Gastroesophageal sphincter (tissue), 4 donors: ENCODE measurements around the gene FBXL20. TPM values are rescaled to one million over a fixed set of nuclear protein-coding genes. Genes with fewer than 3 reads are reported as not detected.

Experiments
- ATAC-seq: fragments of 150-250 bp; one replicate; pipeline ENCODE4 v1.9.1; 2016; ENCODE audit warnings: mild to moderate bottlenecking, moderate library complexity
- H3K27ac ChIP-seq, 4 donors: fragments of 200-600 bp; sonication (generic) in 3 of 4; 1 replicate in 3 of 4; 2 replicates in 1 of 4; pipeline ENCODE4 v1.5.1; 2016 to 2019
- H3K27me3 ChIP-seq: fragments of 200-600 bp; sonication (generic); one replicate; pipeline ENCODE4 v1.5.1; 2019
- H3K36me3 ChIP-seq, 2 donors: fragments of 200-600 bp; sonication (generic); one replicate each; pipeline ENCODE4 v1.5.1; 2019; ENCODE audit warnings: control low read depth in 1 of 2
- H3K4me1 ChIP-seq, 3 donors: fragments of 200-600 bp; sonication (generic); 1 replicate in 2 of 3; 2 replicates in 1 of 3; pipeline ENCODE4 v1.5.1; 2016 to 2019; ENCODE audit warnings: control low read depth in 2 of 3
- H3K4me3 ChIP-seq, 2 donors: fragments of 200-600 bp; sonication (generic); one replicate each; pipeline ENCODE4 v1.5.1; 2019; ENCODE audit warnings: mild to moderate bottlenecking in 1 of 2, moderate library complexity in 1 of 2
- H3K9me3 ChIP-seq, 3 donors: fragments of 200-600 bp; sonication (generic); one replicate each; pipeline ENCODE4 v1.5.1; 2017 to 2019; ENCODE audit warnings: control low read depth in 2 of 3
- EP300 ChIP-seq: sonication (generic); formaldehyde crosslinking; IDR thresholded peaks from one replicate; pipeline ENCODE4 v1.6.1; 2017; ENCODE audit warnings: antibody characterized with exemption, mild to moderate bottlenecking
- POLR2A ChIP-seq, 2 donors: fragments of 450-650 bp; IDR thresholded peaks; one replicate each; pipeline ENCODE4 v1.6.1; 2017; ENCODE audit warnings: antibody characterized with exemption in 2 of 2, mild to moderate bottlenecking in 2 of 2, moderate library complexity in 1 of 2
- POLR2AphosphoS5 ChIP-seq: sonication (generic); formaldehyde crosslinking; IDR thresholded peaks from one replicate; pipeline ENCODE4 v1.6.1; 2017; ENCODE audit warnings: antibody characterized with exemption
- WGBS, 2 donors: methylation state at CpG; one replicate each; pipeline ENCODE4 v1.1.5; 2018; ENCODE audit warnings: low coverage in 1 of 2; 5-methylcytosine and 5-hydroxymethylcytosine counted together
- total RNA-seq, 4 donors: library from RNA; depleted of rRNA; stranded (reverse); fragments of >200 nt; gene quantifications; one replicate each; pipeline ENCODE4 v1.1.0, GENCODE V29; 2016
- TF ChIP-seq, protein P1 (sequence below), 4 experiments: fragments of 200-600 bp in 2 of 4; fragments of 450-650 bp in 2 of 4; sonication (generic) in 1 of 4; IDR thresholded peaks; one replicate each; pipeline ENCODE4 v1.5.1; 2017 to 2019; ENCODE audit warnings: antibody characterized with exemption in 4 of 4, mild to moderate bottlenecking in 2 of 4, moderate library complexity in 2 of 4

The FBXL20 gene
- total RNA-seq, 4 donors from 2014 or later = 16.8 to 25.9 (median 21.5) TPM

DNA sequence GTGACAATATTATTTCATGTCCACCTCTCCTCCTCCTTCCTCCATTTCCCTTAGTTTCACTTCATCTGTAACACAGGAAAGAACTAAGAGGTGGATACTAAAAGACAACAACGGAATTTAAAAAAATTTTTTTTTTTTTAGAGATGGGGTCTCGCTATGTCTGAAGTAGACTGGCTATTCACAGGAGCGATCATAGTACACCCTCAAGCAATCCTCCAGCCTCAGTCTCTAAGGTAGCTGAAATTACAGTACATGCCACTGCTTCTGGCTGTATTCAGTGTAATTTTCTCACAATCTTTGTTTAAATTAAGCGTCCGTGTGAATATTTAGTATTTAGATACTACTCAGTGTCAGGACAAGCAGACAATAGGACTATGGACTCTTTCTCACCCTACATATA is 35.6 kb downstream of the FBXL20 start:
- TF ChIP-seq EP300 (no peak), POLR2AphosphoS5 (no peak), POLR2A (IDR thresholded peaks at IDR 0.05) (no peak)
- TF ChIP-seq, protein P1, sequence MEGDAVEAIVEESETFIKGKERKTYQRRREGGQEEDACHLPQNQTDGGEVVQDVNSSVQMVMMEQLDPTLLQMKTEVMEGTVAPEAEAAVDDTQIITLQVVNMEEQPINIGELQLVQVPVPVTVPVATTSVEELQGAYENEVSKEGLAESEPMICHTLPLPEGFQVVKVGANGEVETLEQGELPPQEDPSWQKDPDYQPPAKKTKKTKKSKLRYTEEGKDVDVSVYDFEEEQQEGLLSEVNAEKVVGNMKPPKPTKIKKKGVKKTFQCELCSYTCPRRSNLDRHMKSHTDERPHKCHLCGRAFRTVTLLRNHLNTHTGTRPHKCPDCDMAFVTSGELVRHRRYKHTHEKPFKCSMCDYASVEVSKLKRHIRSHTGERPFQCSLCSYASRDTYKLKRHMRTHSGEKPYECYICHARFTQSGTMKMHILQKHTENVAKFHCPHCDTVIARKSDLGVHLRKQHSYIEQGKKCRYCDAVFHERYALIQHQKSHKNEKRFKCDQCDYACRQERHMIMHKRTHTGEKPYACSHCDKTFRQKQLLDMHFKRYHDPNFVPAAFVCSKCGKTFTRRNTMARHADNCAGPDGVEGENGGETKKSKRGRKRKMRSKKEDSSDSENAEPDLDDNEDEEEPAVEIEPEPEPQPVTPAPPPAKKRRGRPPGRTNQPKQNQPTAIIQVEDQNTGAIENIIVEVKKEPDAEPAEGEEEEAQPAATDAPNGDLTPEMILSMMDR (IDR thresholded peaks at IDR 0.05) = no peak
- Histone ChIP-seq H3K27me3 (no peaks in the 10 kb centered on the region), H3K4me1 (peaks cover 2 to 34% (median 17%) of the 10 kb centered on the region in 3 donors), H3K9me3 (no peaks in the 10 kb centered on the region), H3K27ac (peak overlapping the region; percentile 41 to 74 (median 68)), H3K4me3 (no peak overlapping the region), H3K36me3 (peaks cover 0 to 12% of the 10 kb centered on the region in 2 donors)
- WGBS, 2 donors = 28 to 35% methylated on average over 5 of the region's 5 CpGs
- no peak for ATAC-seq

DNA sequence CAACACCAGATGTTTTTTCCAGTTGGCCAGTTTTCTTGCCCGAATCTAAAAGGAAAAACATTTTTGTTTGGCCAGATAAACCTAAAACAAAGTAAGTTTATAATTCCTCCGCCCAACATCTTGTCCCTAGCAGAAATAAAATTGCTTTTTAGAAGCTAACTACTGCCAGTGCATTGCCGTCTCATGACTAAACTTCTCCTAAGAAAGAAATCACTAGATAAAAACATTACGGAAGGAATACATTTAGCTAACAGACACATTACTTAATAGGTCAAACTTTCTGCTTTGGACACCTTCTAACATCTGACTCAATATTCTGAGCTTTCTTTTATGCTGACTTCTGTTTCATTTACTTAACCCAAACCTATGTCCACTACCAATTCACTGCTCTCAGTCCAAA is 36.2 kb downstream of the FBXL20 start:
- peak; percentile 77 for ATAC-seq
- peaks cover 0 to 9% of the 10 kb centered on the region in 2 donors for H3K36me3 ChIP-seq
- TF ChIP-seq, protein P1 (IDR thresholded peaks at IDR 0.05) = no peak
- TF ChIP-seq POLR2AphosphoS5 = peak; percentile 80
- TF ChIP-seq EP300 = no peak
- TF ChIP-seq POLR2A (IDR thresholded peaks at IDR 0.05) = no peak
- H3K4me3 ChIP-seq = no peak overlapping the region
- peak overlapping the region; percentile 41 to 74 (median 68) for H3K27ac ChIP-seq
- peaks cover 2 to 34% (median 17%) of the 10 kb centered on the region in 3 donors for H3K4me1 ChIP-seq
- H3K27me3 ChIP-seq = no peaks in the 10 kb centered on the region
- H3K9me3 ChIP-seq = no peaks in the 10 kb centered on the region
- 11 to 25% methylated on average over 4 of the region's 4 CpGs for WGBS, 2 donors

DNA sequence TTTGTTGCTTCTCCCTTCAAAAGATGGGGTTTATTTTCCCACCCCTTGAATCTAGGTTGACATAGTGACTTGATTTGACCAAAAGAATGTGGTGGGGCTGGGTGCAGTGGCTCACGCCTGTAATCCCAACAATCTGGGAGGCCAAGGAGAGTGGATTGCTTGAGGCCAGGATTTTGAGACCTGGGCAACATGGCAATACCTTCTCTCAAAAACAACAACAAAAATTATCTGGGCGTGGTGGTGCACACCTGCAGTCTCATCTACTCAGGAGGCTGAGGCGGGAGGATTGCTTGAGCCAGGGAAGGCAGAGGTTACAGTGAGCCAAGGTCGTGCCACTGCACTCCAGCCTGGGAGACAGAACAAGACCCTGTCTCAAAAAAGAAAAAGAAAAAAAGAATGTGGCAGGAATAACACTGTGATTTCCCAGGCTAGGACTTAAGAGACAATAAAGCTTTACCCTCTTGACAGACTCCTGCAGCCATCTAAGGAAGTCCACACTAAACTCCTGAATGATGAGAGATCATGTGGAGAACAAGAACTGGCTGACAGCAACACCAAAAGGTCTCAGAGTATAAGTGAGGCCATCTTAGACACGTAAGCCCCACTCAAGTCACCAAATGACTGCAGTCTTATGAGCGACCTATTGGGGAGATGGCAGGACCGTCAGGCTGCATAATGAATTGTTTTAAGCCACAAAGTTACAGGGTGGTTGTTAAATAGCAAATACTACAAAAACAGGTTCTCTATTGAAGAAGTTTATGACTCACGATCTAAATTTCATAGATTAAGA is 37.0 kb downstream of the FBXL20 start:
- H3K9me3 ChIP-seq = no peaks in the 10 kb centered on the region
- peaks cover 2 to 36% (median 17%) of the 10 kb centered on the region in 3 donors for H3K4me1 ChIP-seq
- ATAC-seq = no peak
- H3K4me3 ChIP-seq = no peak overlapping the region
- peaks cover 0 to under 1% of the 10 kb centered on the region in 2 donors for H3K36me3 ChIP-seq
- peak overlapping the region in 3 of 4 donors; percentile 68 to 74 (median 69) for H3K27ac ChIP-seq
- H3K27me3 ChIP-seq = no peaks in the 10 kb centered on the region
- TF ChIP-seq POLR2A (IDR thresholded peaks at IDR 0.05) (no peak), EP300 (no peak), POLR2AphosphoS5 (no peak)
- TF ChIP-seq, protein P1 (IDR thresholded peaks at IDR 0.05) = no peak
- 60 to 75% methylated on average over 7 of the region's 8 CpGs for WGBS, 2 donors

DNA sequence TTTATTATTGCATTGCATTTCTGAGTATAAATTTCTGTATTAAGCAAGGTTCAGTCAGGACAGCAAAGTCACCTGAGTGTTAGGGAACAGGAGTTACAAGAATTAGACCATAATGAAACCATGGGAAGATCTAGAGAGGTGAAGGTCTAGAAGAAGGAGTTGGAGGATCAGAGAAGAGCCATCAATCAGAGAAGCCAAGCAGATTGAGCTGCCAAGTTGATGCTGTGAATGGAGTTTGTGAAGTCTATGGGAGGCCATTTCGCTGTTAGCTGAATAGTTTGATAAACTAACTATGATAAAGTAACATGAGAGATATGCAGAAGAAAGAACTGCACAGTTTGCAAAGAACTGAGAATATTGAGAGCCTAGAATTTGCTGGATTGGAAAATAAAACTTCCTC is 40.4 kb downstream of the FBXL20 start:
- no peaks in the 10 kb centered on the region for H3K27me3 ChIP-seq
- peaks cover 2 to 30% (median 18%) of the 10 kb centered on the region in 3 donors for H3K4me1 ChIP-seq
- TF ChIP-seq EP300 (no peak), POLR2A (IDR thresholded peaks at IDR 0.05) (no peak), POLR2AphosphoS5 (no peak)
- TF ChIP-seq, protein P1 (IDR thresholded peaks at IDR 0.05) = no peak
- WGBS, 2 donors = 93 to 100% methylated on average over 1 of the region's 1 CpG
- H3K9me3 ChIP-seq = no peaks in the 10 kb centered on the region
- no peak overlapping the region for H3K4me3 ChIP-seq
- no peak overlapping the region for H3K27ac ChIP-seq
- ATAC-seq = no peak
- H3K36me3 ChIP-seq = no peaks in the 10 kb centered on the region

DNA sequence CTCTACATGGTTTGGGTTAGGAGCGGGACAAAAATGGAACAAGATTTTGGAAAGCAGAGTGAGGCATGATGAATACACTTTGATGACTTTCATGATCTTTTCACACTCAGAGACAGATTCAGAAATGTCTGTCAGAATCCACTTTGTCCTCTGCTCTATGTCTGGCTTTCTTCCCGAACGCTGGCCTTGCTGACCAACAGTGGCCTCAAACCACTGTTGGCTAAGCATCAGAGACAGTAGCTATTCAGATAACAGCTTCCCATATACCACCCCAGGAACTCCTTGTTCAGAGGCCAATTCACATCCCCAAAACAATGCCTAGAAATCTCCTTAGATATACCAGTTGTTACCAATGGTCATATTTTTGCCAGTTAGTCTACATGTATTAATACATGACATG is 40.9 kb downstream of the FBXL20 start:
- ATAC-seq = no peak
- TF ChIP-seq, protein P1 (IDR thresholded peaks at IDR 0.05) = no peak
- TF ChIP-seq POLR2A (IDR thresholded peaks at IDR 0.05) (no peak), POLR2AphosphoS5 (no peak), EP300 (no peak)
- Histone ChIP-seq H3K27ac (no peak overlapping the region), H3K36me3 (no peaks in the 10 kb centered on the region), H3K27me3 (no peaks in the 10 kb centered on the region), H3K9me3 (no peaks in the 10 kb centered on the region), H3K4me3 (no peak overlapping the region), H3K4me1 (peaks cover 2 to 24% (median 14%) of the 10 kb centered on the region in 3 donors)
- 67 to 74% methylated on average over 3 of the region's 3 CpGs for WGBS, 2 donors
